ENCODE data around the gene LDAH. TPM values are rescaled to one million over a fixed set of nuclear protein-coding genes. Genes with fewer than 3 reads are reported as not detected.

The LDAH gene
- total RNA-seq, 1 experiment from 2014 or later, result 15.2 TPM

DNA sequence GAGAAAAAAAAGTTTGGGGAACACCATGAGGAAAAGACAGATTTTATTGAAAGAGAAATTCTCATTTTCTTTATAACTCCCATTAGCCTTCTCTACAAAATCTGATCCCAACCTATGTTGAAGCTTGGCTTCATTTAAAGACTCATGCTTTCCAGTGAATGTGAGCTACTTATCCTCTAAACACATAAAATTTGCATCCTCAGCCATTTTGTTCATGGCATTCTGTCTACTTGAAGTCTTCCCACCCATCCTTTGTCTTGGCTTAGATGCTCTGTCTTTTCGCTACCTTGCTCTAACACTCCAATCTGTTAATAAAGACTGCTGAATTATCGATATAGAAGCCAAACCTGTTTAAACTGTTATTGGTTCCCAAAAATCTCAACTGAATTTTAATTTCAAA lies 116.7 kb downstream of the LDAH start:
- Histone ChIP-seq H2AK5ac (ENCODE audit: insufficient read length, low read length) (no peak overlapping the region), H3K9ac (ENCODE audit: extremely low read depth, insufficient read length, low read length) (no peak overlapping the region), H2BK5ac (ENCODE audit: insufficient read length, low read length) (no peak overlapping the region), H3K4ac (ENCODE audit: low read depth, low read length) (no peak overlapping the region), H3K56ac (ENCODE audit: insufficient read length, low read depth, low read length) (no peak overlapping the region), H2AFZ (ENCODE audit: low read length) (no peak overlapping the region), H2BK20ac (ENCODE audit: low read depth, low read length, poor library complexity, severe bottlenecking) (no peak overlapping the region), H3K23ac (ENCODE audit: insufficient read length, low read depth, low read length) (no peak overlapping the region), H3K27ac (ENCODE audit: insufficient read length, low read depth, low read length) (no peak overlapping the region), H3K9me3 (ENCODE audit: control insufficient read depth, low read depth, low read length) (no peaks in the 10 kb centered on the region), H2BK12ac (ENCODE audit: insufficient read length, low read depth, low read length) (no peak overlapping the region), H2BK15ac (ENCODE audit: low read depth, low read length) (no peak overlapping the region), H3K79me2 (ENCODE audit: insufficient read depth, low read length) (no peaks in the 10 kb centered on the region), H4K20me1 (ENCODE audit: control insufficient read depth, insufficient read depth, insufficient read length) (no peaks in the 10 kb centered on the region), H3K4me1 (ENCODE audit: insufficient read depth, low read length) (no peaks in the 10 kb centered on the region), H3K79me1 (ENCODE audit: insufficient read depth, low read depth, low read length, poor library complexity, severe bottlenecking) (no peaks in the 10 kb centered on the region), H3K18ac (ENCODE audit: insufficient read length, low read depth, low read length) (no peak overlapping the region), H4K91ac (ENCODE audit: insufficient read length, low read depth, low read length) (no peak overlapping the region), H4K8ac (replicated peaks; ENCODE audit: insufficient read length, low read depth, low read length) (no peak overlapping the region), H3K4me2 (ENCODE audit: insufficient read depth, insufficient read length, low read length) (no peak overlapping the region), H4K5ac (ENCODE audit: insufficient read length, low read depth, low read length) (no peak overlapping the region), H3K14ac (ENCODE audit: insufficient read depth, low read length) (no peak overlapping the region), H3K23me2 (ENCODE audit: insufficient read length, low read depth, low read length, poor library complexity, severe bottlenecking) (no peaks in the 10 kb centered on the region), H3T11ph (ENCODE audit: low read length) (no peak overlapping the region), H3K27me3 (ENCODE audit: insufficient read depth, low read length) (no peaks in the 10 kb centered on the region), H2BK120ac (ENCODE audit: low read depth, low read length, poor library complexity, severe bottlenecking) (no peak overlapping the region)
- Mint-ChIP-seq H3K4me3 (no peak overlapping the region), H3K9me3 (peaks cover 0 to 4% of the 10 kb centered on the region in 2 experiments; a peak in 2 of 5 replicates), H3K4me1 (peaks cover 6 to 7% of the 10 kb centered on the region in 2 experiments), H3K27me3 (ENCODE audit: low read depth) (no peaks in the 10 kb centered on the region), H3K27ac (0 out of 7 replicates have a peak overlapping the region, but pooled peaks of 1 of the 3 experiments have one; percentile 8), H3K36me3 (ENCODE audit: insufficient read depth in 1 of 3, low read depth in 3 of 3) (peaks cover under 1 to 5% (median 3%) of the 10 kb centered on the region in 3 experiments; a peak in 5 of 7 replicates)
- TF ChIP-seq, protein P1, sequence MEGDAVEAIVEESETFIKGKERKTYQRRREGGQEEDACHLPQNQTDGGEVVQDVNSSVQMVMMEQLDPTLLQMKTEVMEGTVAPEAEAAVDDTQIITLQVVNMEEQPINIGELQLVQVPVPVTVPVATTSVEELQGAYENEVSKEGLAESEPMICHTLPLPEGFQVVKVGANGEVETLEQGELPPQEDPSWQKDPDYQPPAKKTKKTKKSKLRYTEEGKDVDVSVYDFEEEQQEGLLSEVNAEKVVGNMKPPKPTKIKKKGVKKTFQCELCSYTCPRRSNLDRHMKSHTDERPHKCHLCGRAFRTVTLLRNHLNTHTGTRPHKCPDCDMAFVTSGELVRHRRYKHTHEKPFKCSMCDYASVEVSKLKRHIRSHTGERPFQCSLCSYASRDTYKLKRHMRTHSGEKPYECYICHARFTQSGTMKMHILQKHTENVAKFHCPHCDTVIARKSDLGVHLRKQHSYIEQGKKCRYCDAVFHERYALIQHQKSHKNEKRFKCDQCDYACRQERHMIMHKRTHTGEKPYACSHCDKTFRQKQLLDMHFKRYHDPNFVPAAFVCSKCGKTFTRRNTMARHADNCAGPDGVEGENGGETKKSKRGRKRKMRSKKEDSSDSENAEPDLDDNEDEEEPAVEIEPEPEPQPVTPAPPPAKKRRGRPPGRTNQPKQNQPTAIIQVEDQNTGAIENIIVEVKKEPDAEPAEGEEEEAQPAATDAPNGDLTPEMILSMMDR (conservative IDR thresholded peaks at IDR 0.05), result no peak
- no peak for DNase-seq
- no CpG with 5 or more reads among the region's 2 CpGs for WGBS (ENCODE audit: extremely low coverage, insufficient read length, low lambda C conversion rate)
